Measurements from ENCODE around the gene TEKT2.

DNA sequence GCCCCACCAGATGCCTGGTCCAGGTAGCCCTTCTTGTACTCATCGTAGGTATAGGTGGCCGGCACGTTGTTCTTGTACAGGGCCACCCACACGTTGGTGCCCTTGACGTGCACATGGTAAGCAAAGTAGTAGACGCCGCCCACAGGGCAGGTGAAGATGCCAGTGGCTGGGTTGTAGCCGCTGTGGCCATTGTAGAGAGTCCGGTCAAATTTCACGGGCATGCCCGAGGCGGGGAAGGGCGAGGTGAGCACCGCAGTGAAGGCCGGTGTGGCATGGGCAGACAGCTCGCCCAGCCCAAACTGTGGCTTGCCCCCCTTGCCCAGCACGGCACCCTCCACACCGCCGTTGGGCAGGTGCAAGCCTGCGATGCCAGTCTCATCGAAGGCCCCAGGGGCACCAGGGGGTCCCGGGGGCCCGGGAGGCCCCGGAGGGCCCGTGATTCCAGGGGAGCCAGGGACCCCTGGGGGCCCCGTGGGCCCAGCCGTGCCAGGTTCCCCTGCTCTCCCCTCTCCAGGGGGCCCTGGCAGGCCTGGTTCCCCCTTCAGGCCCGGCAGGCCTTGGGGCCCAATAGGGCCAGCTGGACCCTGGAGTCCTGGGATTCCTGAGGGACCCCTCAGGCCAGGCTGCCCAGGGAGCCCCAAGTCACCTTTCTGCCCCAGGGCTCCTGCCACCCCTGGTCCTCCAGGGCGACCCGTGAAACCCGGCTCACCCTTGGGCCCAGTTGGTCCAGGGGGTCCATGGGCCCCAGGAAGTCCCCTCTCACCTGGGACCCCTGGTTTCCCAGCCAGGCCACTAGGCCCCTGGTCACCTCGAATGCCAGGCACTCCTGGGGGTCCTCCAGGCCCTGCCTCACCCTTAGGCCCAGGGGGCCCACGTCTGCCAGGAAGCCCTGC is 14.0 kb downstream of the TEKT2 start:
- TF ChIP-seq EZH2 (IDR thresholded peaks at IDR 0.05; ENCODE audit: insufficient read depth, poor library complexity, severe bottlenecking), result no peak
- TF ChIP-seq EZH2phosphoT487 (IDR thresholded peaks at IDR 0.05; ENCODE audit: insufficient read depth, low read depth), result no peak

Measured in GM23248 (cell line).